ENCODE results near the gene ACVR1. TPM values are rescaled to one million over a fixed set of nuclear protein-coding genes. Genes with fewer than 3 reads are reported as not detected.

ACVR1 gene
- total and polyA plus RNA-seq, 2 donors (not counting 1 experiment from before 2014, with no cell fraction given): 42.9 to 72.1 TPM

GRCh38 chr2:157849591-157849990, 26.5 kb downstream of the ACVR1 start:
- no peak overlapping the region for H3K9ac ChIP-seq (ENCODE audit: insufficient read depth, low read length)
- H3K27ac ChIP-seq (ENCODE audit: insufficient read depth, low read length): no peak overlapping the region
- H3K4me3 ChIP-seq (replicated peaks in 1 of 4; ENCODE audit: control extremely low read depth in 1 of 4, insufficient read depth in 1 of 4, low read depth in 3 of 4, low read length in 4 of 4): no peak overlapping the region
- H3K4me1 ChIP-seq (ENCODE audit: control insufficient read depth, extremely low read depth, insufficient read depth, low read length): no peaks in the 10 kb centered on the region
- H2AFZ ChIP-seq (ENCODE audit: low read length): no peak overlapping the region
- peaks cover 4% of the 10 kb centered on the region for H3K36me3 ChIP-seq (ENCODE audit: control insufficient read depth, insufficient read depth, low read length)
- DNase-seq (ENCODE audit: low read depth in 2 of 2): no peak
- no peaks in the 10 kb centered on the region for H3K9me3 ChIP-seq (ENCODE audit: control insufficient read depth, insufficient read depth, low read depth, low read length)
- no peaks in the 10 kb centered on the region for H3K27me3 ChIP-seq (ENCODE audit: control insufficient read depth, insufficient read depth, low read length)
- peaks cover 30% of the 10 kb centered on the region for H3K79me2 ChIP-seq (ENCODE audit: control insufficient read depth, insufficient read depth, low read length)
- TF ChIP-seq CTCF (conservative IDR thresholded peaks at IDR 0.05 in 1 of 2, IDR thresholded peaks at IDR 0.05 in 1 of 2; ENCODE audit: low read depth in 1 of 2, low read length in 2 of 2) (no peak), EZH2 (IDR thresholded peaks at IDR 0.05; ENCODE audit: low read length, missing control alignments) (no peak)
- H3K4me2 ChIP-seq (ENCODE audit: extremely low read depth, insufficient read depth, low read length): no peak overlapping the region
- no peaks in the 10 kb centered on the region for H4K20me1 ChIP-seq (ENCODE audit: control insufficient read depth, extremely low read depth, insufficient read depth, low read length)

- no peaks in the 10 kb centered on the region for H4K20me1 ChIP-seq (ENCODE audit: control insufficient read depth, extremely low read depth, insufficient read depth, low read length)
- peaks cover 29% of the 10 kb centered on the region for H3K79me2 ChIP-seq (ENCODE audit: control insufficient read depth, insufficient read depth, low read length)
- H3K4me3 ChIP-seq (replicated peaks in 1 of 4; ENCODE audit: control extremely low read depth in 1 of 4, insufficient read depth in 1 of 4, low read depth in 3 of 4, low read length in 4 of 4): no peak overlapping the region
- H3K9ac ChIP-seq (ENCODE audit: insufficient read depth, low read length): no peak overlapping the region
- H3K4me1 ChIP-seq (ENCODE audit: control insufficient read depth, extremely low read depth, insufficient read depth, low read length): peaks cover 2% of the 10 kb centered on the region
- no peaks in the 10 kb centered on the region for H3K9me3 ChIP-seq (ENCODE audit: control insufficient read depth, insufficient read depth, low read depth, low read length)
- no peak for DNase-seq (ENCODE audit: low read depth in 2 of 2)
- no peak overlapping the region for H2AFZ ChIP-seq (ENCODE audit: low read length)
- no peak for TF ChIP-seq CTCF (conservative IDR thresholded peaks at IDR 0.05 in 1 of 2, IDR thresholded peaks at IDR 0.05 in 1 of 2; ENCODE audit: low read depth in 1 of 2, low read length in 2 of 2)
- TF ChIP-seq EZH2 (IDR thresholded peaks at IDR 0.05; ENCODE audit: low read length, missing control alignments): no peak
- H3K27me3 ChIP-seq (ENCODE audit: control insufficient read depth, insufficient read depth, low read length): no peaks in the 10 kb centered on the region
- no peak overlapping the region for H3K27ac ChIP-seq (ENCODE audit: insufficient read depth, low read length)
- H3K4me2 ChIP-seq (ENCODE audit: extremely low read depth, insufficient read depth, low read length): no peak overlapping the region
- H3K36me3 ChIP-seq (ENCODE audit: control insufficient read depth, insufficient read depth, low read length): peaks cover 4% of the 10 kb centered on the region
Measured at GRCh38 chr2:157848213-157848612, 27.9 kb downstream of the ACVR1 start.

GRCh38 chr2:157845081-157845480, 31.0 kb downstream of the ACVR1 start:
- Histone ChIP-seq H3K36me3 (ENCODE audit: control insufficient read depth, insufficient read depth, low read length) (peaks cover 4% of the 10 kb centered on the region), H4K20me1 (ENCODE audit: control insufficient read depth, extremely low read depth, insufficient read depth, low read length) (no peaks in the 10 kb centered on the region), H3K9ac (ENCODE audit: insufficient read depth, low read length) (no peak overlapping the region), H3K9me3 (ENCODE audit: control insufficient read depth, insufficient read depth, low read depth, low read length) (no peaks in the 10 kb centered on the region), H3K4me2 (ENCODE audit: extremely low read depth, insufficient read depth, low read length) (no peak overlapping the region), H3K4me1 (ENCODE audit: control insufficient read depth, extremely low read depth, insufficient read depth, low read length) (peaks cover 12% of the 10 kb centered on the region), H3K27ac (ENCODE audit: insufficient read depth, low read length) (no peak overlapping the region), H3K4me3 (replicated peaks in 1 of 4; ENCODE audit: control extremely low read depth in 1 of 4, insufficient read depth in 1 of 4, low read depth in 3 of 4, low read length in 4 of 4) (no peak overlapping the region), H3K79me2 (ENCODE audit: control insufficient read depth, insufficient read depth, low read length) (peaks cover 35% of the 10 kb centered on the region), H2AFZ (ENCODE audit: low read length) (no peak overlapping the region), H3K27me3 (ENCODE audit: control insufficient read depth, insufficient read depth, low read length) (no peaks in the 10 kb centered on the region)
- TF ChIP-seq CTCF (conservative IDR thresholded peaks at IDR 0.05 in 1 of 2, IDR thresholded peaks at IDR 0.05 in 1 of 2; ENCODE audit: low read depth in 1 of 2, low read length in 2 of 2) (no peak), EZH2 (IDR thresholded peaks at IDR 0.05; ENCODE audit: low read length, missing control alignments) (no peak)
- no peak for DNase-seq (ENCODE audit: low read depth in 2 of 2)
